ENCODE data around the gene WNK1.

DNA sequence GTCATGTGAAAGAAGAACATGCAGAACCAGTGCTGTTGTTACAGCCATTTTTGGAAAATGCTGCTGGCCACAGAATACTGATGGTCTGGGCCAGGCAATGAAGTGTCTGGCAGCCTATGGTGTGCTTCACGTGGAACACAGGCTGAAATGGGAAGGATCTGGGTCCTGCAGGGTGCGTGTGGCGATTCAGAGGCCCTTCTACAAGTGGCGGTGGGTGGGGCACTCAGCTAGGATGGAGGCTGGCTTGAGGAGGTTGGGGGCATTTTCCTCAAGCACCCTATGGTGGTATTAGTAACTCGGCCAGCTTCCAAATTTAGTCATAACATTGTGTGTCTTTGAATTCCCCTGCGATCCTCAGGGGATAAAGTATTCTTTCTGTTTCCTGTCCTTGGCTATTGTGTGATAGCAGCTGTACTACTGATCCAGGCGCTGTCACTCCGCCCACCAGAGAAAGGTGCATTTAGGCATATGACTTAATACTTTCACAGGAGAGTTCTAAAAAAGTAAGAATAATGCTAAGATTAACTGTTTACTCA is 206.3 kb downstream of the WNK1 start:
- TF ChIP-seq, protein P1, sequence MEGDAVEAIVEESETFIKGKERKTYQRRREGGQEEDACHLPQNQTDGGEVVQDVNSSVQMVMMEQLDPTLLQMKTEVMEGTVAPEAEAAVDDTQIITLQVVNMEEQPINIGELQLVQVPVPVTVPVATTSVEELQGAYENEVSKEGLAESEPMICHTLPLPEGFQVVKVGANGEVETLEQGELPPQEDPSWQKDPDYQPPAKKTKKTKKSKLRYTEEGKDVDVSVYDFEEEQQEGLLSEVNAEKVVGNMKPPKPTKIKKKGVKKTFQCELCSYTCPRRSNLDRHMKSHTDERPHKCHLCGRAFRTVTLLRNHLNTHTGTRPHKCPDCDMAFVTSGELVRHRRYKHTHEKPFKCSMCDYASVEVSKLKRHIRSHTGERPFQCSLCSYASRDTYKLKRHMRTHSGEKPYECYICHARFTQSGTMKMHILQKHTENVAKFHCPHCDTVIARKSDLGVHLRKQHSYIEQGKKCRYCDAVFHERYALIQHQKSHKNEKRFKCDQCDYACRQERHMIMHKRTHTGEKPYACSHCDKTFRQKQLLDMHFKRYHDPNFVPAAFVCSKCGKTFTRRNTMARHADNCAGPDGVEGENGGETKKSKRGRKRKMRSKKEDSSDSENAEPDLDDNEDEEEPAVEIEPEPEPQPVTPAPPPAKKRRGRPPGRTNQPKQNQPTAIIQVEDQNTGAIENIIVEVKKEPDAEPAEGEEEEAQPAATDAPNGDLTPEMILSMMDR (IDR thresholded peaks at IDR 0.05; ENCODE audit: insufficient read depth, low read depth, low read length), result no peak
- TF ChIP-seq EZH2 (IDR thresholded peaks at IDR 0.05; ENCODE audit: insufficient read depth, low read length), result no peak

Measured in astrocyte (in vitro differentiated cells and primary cell).